Liver (tissue), 3 donors: ENCODE results near the gene UNC93B1.

Source experiments
- CTCF ChIP-seq: fragments of 150-350 bp; IDR thresholded peaks from 2 replicates; pipeline ENCODE4 v1.5.1; 2017; ENCODE audit warnings: improper control_type of control experiment, low read depth, low read length; ENCODE audit not compliant: missing input control
- SP1 ChIP-seq: IDR thresholded peaks from 2 replicates; pipeline ENCODE4 v1.6.1; 2018; ENCODE audit warnings: antibody characterized with exemption, mild to moderate bottlenecking
- donor health status: healthy.
- donor health status: healthy.

GRCh38 chr11:68050371-68050841 is 46.5 kb upstream of the UNC93B1 start:
- TF ChIP-seq CTCF (no peak), SP1 (no peak)
